GM21786 (cell line): ENCODE measurements around the gene EXOC3L4.
"Not testable (repeated sequence)": the region's sequence is repeated elsewhere in the genome, so short reads cannot be mapped to it uniquely, and the experiment has no call there.

Source experiments
- ATAC-seq: cut with Tn5 transposase; IDR thresholded peaks from one replicate; pipeline ENCODE4 v1.9.1; 2021; ENCODE audit not compliant: unreplicated experiment

Gene EXOC3L4

GRCh38 chr14:103146141-103146709, 51.7 kb downstream of the EXOC3L4 start:
- ATAC-seq, result no peak

DNA sequence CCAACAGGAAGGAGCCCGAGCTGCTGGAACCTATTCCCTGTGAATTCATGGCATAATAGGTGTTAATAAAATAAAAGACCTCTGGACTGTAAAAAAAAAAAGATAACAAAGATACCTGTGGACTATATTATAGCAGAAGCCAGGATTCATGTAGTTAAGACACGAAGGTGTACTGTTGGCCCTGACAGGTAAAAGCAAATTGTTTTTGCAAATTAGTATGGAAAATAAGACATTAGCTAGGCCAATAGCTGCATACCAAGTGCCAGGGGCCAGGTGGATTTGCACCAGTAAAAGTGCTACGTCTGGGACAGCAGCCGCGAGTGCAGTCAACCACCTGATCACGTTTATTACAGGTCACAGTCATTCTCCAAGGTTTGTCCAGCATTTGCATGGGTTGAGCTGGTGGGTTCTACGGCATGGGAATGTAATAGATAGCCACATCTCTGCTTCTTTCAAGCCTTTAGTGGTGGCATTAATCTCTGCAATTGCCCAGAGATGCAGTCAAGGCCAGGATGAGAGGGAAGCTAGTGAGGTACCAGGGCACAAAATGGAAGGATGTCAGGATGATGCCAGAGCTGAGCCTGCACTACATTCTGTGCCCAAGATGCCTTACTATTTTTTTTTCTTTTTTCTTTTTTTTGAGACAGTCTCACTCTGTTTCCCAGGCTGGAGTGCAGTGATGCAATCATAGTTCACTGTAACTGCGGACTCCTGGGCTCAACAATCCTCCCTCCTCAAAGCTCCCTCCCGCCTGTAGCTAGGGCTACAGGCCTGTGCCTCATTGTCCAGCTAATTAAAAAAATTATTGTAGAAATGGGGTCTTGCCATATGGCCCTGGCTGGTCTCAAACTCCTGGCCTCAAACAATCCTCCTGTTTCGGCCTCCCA, 55.1 kb downstream of the EXOC3L4 start:
- no peak for ATAC-seq

DNA sequence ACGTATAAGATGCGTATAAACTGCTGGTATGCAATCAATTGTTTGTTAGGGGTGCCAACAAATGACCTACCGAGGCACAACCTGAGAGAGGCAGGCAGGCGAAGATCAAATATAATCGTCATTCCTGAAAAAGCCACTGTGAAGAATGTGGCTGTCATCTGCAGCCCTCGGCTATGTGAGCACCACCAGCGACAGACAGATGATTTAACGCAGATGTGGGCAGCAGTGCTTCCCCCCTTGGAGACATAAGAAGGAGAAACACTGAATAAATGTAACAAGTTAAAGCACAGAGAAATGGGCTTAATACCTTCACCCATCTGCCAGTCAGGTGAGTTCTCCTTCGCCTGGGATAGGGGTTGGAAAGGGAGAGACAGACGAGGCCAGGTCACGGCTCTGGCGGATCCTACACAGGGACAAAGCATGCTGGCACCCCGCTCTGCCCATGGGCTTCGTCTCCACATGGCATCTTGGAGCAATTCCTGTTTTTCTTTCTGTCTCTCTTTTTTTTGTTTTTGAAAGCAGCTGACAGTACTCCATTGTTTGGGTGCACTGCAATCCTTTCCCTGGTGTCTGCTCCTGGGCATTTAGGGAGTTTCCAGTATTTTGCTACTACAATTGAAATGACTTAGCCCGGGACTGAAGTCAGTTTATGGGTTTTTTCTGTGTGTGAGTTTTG, 56.9 kb downstream of the EXOC3L4 start:
- ATAC-seq, result no peak

DNA sequence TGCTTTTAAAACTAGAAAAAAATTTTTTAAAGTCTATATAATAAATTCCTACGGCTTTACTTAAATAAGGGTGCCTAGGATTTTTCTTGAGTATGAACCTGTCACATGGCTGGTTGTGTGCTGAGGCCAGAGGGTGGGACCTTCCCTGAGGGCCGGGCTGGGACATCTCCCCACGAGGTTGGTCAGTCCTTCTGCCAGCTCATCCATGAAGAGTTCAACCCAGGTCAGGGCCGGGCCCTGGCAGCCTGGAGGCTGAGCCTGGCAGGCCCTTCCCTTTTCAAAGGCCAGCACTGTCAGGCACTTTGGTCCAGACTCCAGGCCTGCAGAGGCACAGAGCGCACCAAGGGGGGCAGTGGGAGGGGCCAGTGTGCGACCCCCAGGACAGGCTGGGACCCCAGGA, 60.5 kb downstream of the EXOC3L4 start:
- ATAC-seq, result no peak

DNA sequence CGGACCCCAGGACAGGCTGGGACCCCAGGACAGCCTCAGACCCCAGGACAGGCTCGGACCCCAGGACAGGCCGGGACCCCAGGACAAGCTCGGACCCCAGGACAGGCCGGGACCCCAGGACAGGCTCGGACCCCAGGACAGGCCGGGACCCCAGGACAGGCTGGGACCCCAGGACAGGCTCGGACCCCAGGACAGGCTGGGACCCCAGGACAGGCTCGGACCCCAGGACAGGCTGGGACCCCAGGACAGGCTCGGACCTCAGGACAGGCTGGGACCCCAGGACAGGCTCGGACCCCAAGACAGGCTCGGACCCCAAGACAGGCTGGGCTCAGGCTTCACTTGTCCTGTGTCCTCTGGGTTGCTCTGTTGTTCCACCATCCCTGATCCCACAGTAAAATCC, 60.9 kb downstream of the EXOC3L4 start:
- not testable (repeated sequence) for ATAC-seq

DNA sequence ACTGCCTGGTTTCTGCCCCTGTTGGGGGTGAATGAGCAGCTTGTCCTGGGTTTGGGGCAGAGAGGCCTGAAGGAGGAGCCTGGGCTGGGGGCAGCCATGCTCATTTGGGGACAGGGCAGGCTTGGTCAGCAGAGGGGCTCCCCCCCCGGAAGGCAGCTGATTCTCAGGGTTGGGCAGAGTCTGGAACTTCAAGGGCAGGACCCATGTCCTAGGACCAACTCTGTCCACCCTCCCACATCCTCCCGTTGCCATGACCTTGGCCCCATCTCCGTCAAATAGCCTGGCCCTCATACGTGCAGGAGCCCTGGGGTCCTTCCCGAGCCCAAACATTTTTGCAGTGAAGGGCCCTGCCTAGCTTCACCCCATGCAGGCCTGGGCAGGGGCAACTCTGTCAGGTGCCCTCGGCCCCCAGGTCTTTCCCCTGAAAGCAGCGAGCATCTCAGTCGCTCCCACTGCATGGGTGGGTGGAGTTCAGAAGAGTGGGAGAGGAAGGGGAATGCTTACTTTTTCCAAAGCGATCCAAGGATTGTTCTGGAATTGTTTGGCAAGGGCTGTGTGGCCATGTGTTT, 61.4 kb downstream of the EXOC3L4 start:
- ATAC-seq, result no peak

DNA sequence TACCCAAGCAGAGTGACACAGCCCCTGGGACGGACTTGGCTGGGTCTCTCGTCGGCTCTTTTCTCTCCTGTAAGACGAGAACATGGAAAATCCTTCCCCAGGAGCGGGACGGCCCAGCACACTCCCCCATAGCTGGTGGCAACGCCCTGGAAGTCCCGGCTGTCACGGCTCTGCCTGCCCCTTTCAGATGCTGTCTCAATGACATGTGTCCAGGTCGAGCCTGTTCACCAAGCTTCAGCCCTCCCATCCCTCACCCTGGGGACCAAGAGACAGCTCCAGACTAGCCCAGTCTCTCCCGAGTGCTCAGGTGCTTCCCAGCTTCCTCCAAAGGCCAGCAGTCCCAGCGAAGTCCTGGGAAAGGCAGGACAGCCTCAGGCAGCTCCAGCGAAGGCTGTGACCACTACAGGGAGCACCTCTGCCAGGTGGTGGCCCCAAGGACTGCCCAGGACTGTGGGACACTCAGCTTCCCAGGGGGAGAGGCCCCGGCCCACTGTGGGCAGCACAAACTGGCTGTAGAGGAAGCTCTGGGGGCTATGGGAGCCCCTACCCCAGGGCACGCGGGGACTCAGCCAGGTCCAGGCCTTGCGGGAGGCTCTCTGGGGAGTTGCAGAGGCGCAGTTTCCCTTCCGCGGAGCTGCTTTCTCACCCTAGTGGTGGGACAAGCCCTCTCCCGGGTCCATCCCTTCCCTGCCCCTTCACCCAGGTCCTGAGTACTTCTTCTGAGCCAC, 62.3 kb downstream of the EXOC3L4 start:
- no peak for ATAC-seq

GRCh38 chr14:103157969-103158368, 63.4 kb downstream of the EXOC3L4 start:
- no peak for ATAC-seq

DNA sequence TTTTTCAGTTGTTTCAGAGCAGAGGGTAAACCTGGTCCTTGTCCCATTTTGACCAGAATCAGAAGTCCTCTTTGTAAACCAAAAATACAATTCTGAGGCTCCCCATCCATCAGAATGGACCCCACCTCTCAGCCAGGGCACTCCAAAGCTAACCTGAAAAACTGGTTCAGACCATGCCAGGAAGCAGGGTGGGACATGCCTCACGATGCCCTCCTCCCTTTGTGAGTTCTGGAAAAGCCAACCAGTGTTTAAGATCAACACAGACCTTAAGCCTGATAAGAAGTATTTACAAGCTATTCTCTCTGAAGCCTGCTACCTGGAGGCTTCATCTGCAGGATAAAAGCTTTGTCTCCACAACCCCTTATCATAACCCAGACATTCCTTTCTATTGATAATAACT, 64.2 kb downstream of the EXOC3L4 start:
- ATAC-seq, result no peak
